Activated CD8-positive, alpha-beta T cell treated with anti-CD3 and anti-CD28 coated beads for 36 hours (primary cell): Measurements from ENCODE around the gene PNLIPRP2. TPM values are rescaled to one million over a fixed set of nuclear protein-coding genes. Genes with fewer than 3 reads are reported as not detected.

Source experiments
- ATAC-seq: fragments of 200-7000 bp; cut with Tn5 transposase; one replicate; pipeline ENCODE4 v1.10.0; 2021; ENCODE audit warnings: mild to moderate bottlenecking, moderate library complexity
- CTCF ChIA-PET: fragments of 350-600 bp; sonication (Branson Sonifier 250); formaldehyde crosslinking; loops from one replicate; lab custom pipeline; 2021; ENCODE audit warnings: antibody characterized with exemption; lab: Charles Lee
- POLR2A ChIA-PET: fragments of 350-600 bp; sonication (Branson Sonifier 250); formaldehyde crosslinking; loops from one replicate; lab custom pipeline; 2021; ENCODE audit warnings: antibody characterized with exemption; lab: Charles Lee
- DNase-seq: peaks from one replicate; pipeline ENCODE4 v3.0.0-alpha.2; 2020
- H3K27ac Mint-ChIP-seq: one replicate; pipeline ENCODE4 v1.8.0; 2021; ENCODE audit warnings: mild to moderate bottlenecking, mixed read lengths
- H3K27me3 Mint-ChIP-seq: one replicate; pipeline ENCODE4 v1.8.0; 2021; ENCODE audit warnings: mixed read lengths
- H3K36me3 Mint-ChIP-seq: one replicate; pipeline ENCODE4 v1.8.0; 2021; ENCODE audit warnings: low read depth, mixed read lengths
- H3K4me1 Mint-ChIP-seq: one replicate; pipeline ENCODE4 v1.8.0; 2021; ENCODE audit warnings: low read depth, mixed read lengths
- H3K4me3 Mint-ChIP-seq: one replicate; pipeline ENCODE4 v1.8.0; 2021; ENCODE audit warnings: mild to moderate bottlenecking, moderate library complexity, mixed read lengths
- H3K9me3 Mint-ChIP-seq: one replicate; pipeline ENCODE4 v1.8.0; 2021; ENCODE audit warnings: mixed read lengths
- CTCF ChIP-seq: fragments of 200-600 bp; IDR thresholded peaks from one replicate; pipeline ENCODE4 v1.8.0; 2022; ENCODE audit warnings: antibody characterized with exemption, mild to moderate bottlenecking
- intact Hi-C: fragments of 100-400 bp; cut with micrococcal nuclease; formaldehyde crosslinking; loops from one replicate; pipeline ENCODE4 v1.10.0; 2022
- total RNA-seq, 2 experiments: library from RNA; stranded (reverse); gene quantifications; one replicate each; pipeline ENCODE4 v1.2.3, GENCODE V29; 2021

PNLIPRP2 gene
- total RNA-seq, 2 experiments from 2014 or later = not detected

GRCh38 chr10:116612107-116612769 is 8.5 kb upstream of the PNLIPRP2 start:
- no peak overlapping the region for H3K4me3 Mint-ChIP-seq
- intact Hi-C loops = no loop called here
- CTCF ChIA-PET = no interaction called here
- H3K27ac Mint-ChIP-seq = no peak overlapping the region
- peaks cover 7% of the 10 kb centered on the region for H3K27me3 Mint-ChIP-seq
- H3K36me3 Mint-ChIP-seq = no peaks in the 10 kb centered on the region
- no peak for ATAC-seq
- H3K4me1 Mint-ChIP-seq = no peaks in the 10 kb centered on the region
- no peak for TF ChIP-seq CTCF
- POLR2A ChIA-PET = no interaction called here
- DNase-seq = no peak
- no peaks in the 10 kb centered on the region for H3K9me3 Mint-ChIP-seq

- no peak overlapping the region for H3K27ac Mint-ChIP-seq
- no peak overlapping the region for H3K4me3 Mint-ChIP-seq
- ChIA-PET POLR2A (no interaction called here), CTCF (no interaction called here)
- no peaks in the 10 kb centered on the region for H3K36me3 Mint-ChIP-seq
- no peaks in the 10 kb centered on the region for H3K9me3 Mint-ChIP-seq
- H3K27me3 Mint-ChIP-seq = peaks cover 6% of the 10 kb centered on the region
- no peak for TF ChIP-seq CTCF
- no peaks in the 10 kb centered on the region for H3K4me1 Mint-ChIP-seq
- DNase-seq (no peak), ATAC-seq (no peak)
- intact Hi-C loops = no loop called here
Measured at GRCh38 chr10:116613471-116613870, 7.3 kb upstream of the PNLIPRP2 start.

- intact Hi-C loops = no loop called here
- no peaks in the 10 kb centered on the region for H3K9me3 Mint-ChIP-seq
- no peak for ATAC-seq
Measured at GRCh38 chr10:116614796-116615195, 6.0 kb upstream of the PNLIPRP2 start.

GRCh38 chr10:116615199-116615776 is 5.5 kb upstream of the PNLIPRP2 start:
- H3K27ac Mint-ChIP-seq = no peak overlapping the region
- H3K4me3 Mint-ChIP-seq = no peak overlapping the region
- no peaks in the 10 kb centered on the region for H3K36me3 Mint-ChIP-seq
- peaks cover 6% of the 10 kb centered on the region for H3K27me3 Mint-ChIP-seq
- ATAC-seq = no peak
- POLR2A ChIA-PET = no interaction called here
- CTCF ChIA-PET = no interaction called here
- no peak for DNase-seq
- intact Hi-C loops = no loop called here
- no peaks in the 10 kb centered on the region for H3K4me1 Mint-ChIP-seq
- no peaks in the 10 kb centered on the region for H3K9me3 Mint-ChIP-seq
- TF ChIP-seq CTCF = no peak

More at GRCh38 chr10:116614796-116615195, 6.0 kb upstream of the PNLIPRP2 start:
- Mint-ChIP-seq H3K4me1 (no peaks in the 10 kb centered on the region), H3K36me3 (no peaks in the 10 kb centered on the region), H3K4me3 (no peak overlapping the region), H3K27ac (no peak overlapping the region), H3K27me3 (peaks cover 6% of the 10 kb centered on the region)
- ChIA-PET POLR2A (no interaction called here), CTCF (no interaction called here)
- TF ChIP-seq CTCF = no peak
- no peak for DNase-seq

- no peaks in the 10 kb centered on the region for H3K4me1 Mint-ChIP-seq
- ChIA-PET CTCF (no interaction called here), POLR2A (no interaction called here)
- no peak for ATAC-seq
- TF ChIP-seq CTCF = no peak
- intact Hi-C loops = no loop called here
- H3K36me3 Mint-ChIP-seq = no peaks in the 10 kb centered on the region
- no peak overlapping the region for H3K27ac Mint-ChIP-seq
- H3K9me3 Mint-ChIP-seq = no peaks in the 10 kb centered on the region
- no peak overlapping the region for H3K4me3 Mint-ChIP-seq
- H3K27me3 Mint-ChIP-seq = peaks cover 12% of the 10 kb centered on the region
- no peak for DNase-seq
Measured at GRCh38 chr10:116621476-116621875, 723 bp downstream of the PNLIPRP2 start.
